ENCODE measurements around the gene TRAF7. TPM values are rescaled to one million over a fixed set of nuclear protein-coding genes. Genes with fewer than 3 reads are reported as not detected.
A peak's percentile ranks its signal among the peaks of the same experiment; 100 is the strongest.
"Not testable (repeated sequence)": the region's sequence is repeated elsewhere in the genome, so short reads cannot be mapped to it uniquely, and the experiment has no call there.

The TRAF7 gene
- 60.8 and 63.9 TPM in 2 replicates for total RNA-seq

- peak; percentile 100 for DNase-seq (ENCODE audit: low read depth in 2 of 2)
These were observed at the start of gene TRAF7 for GRCh38 chr16:2155091-2155950. TRAF7 (plus strand) TSS chr16:2155782; CDS start chr16:2163921, 8,139 bp downstream.

DNA sequence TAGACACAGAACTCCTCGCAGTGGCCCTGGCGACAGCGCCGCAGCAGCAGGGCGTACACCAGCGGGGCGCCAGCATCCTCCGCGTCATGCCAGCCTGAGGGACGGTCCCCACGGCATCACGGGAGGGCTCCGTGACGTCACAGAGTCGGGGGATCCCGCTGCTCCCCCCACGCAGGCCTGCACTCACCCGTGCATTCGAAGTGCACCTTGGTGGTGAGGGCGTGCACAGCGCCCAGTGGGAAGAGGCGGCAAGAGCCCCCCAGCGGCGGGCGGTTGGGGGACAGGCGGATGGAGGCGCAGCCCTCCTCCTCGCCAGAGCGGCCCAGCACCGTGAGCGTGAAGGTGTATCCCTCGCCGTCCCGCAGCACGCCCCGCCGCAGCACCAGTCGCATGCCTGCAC is 49.4 kb upstream of the TRAF7 start:
- not testable (repeated sequence) for DNase-seq (ENCODE audit: low read depth in 2 of 2)

GRCh38 chr16:2107121-2107790 is 48.3 kb upstream of the TRAF7 start:
- DNase-seq (ENCODE audit: low read depth in 2 of 2) = not testable (repeated sequence)

GRCh38 chr16:2107791-2108125 is 47.8 kb upstream of the TRAF7 start:
- not testable (repeated sequence) for DNase-seq (ENCODE audit: low read depth in 2 of 2)

GRCh38 chr16:2108446-2109270 is 46.9 kb upstream of the TRAF7 start:
- not testable (repeated sequence) for DNase-seq (ENCODE audit: low read depth in 2 of 2)

GRCh38 chr16:2109271-2109580 is 46.4 kb upstream of the TRAF7 start:
- DNase-seq (ENCODE audit: low read depth in 2 of 2) = not testable (repeated sequence)

DNA sequence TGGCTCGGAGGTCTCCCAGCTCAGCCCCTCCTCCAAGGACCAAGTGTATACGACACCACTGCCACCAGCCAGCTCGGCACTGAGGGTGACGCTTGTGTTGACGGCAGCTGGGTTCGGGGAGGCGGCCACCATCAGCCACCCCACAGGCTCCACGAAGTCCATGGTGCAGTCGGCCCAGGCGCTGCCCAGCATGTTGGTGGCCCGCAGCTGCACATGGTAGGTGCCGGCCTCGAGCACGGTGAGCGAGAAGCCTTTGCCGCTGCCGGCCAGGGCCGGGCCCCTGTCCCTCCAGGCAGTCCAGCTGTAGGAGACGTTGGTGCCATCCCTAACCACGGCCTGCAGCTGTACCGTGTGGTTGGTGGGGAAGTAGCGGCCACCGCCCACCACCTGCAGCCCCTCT is 45.7 kb upstream of the TRAF7 start:
- not testable (repeated sequence) for DNase-seq (ENCODE audit: low read depth in 2 of 2)

DNA sequence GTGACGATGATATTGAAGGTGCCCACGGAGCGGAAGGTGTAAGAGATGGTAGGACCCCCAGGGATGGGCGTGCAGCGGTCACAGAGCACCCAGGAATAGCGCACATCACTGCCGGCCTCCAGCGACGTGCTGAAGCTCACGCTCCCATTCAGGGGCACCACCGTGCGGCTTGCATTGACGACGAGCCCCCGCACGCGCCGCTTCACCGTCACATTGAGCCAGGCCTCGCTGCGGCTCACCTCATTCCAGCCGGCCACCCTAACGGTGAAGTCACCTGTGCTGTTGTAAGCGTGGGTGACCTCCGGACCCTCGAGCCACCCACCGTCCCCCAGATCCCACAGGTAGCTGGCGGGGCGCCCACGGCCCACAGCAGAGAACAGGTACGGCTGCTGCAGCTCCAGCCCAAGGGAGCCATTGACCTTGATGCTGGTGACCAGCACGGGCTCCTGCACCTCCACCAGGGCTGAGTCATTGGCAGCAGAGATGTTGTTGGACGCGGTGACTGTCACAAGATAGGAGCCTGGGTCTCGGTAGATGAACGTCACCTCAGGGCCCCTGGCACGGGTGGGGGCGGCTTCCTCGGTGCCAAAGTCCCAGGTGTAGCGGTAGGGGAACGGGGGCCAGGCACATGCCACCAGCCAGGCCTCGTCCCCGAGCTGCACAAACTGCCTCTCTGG is 45.1 kb upstream of the TRAF7 start:
- DNase-seq (ENCODE audit: low read depth in 2 of 2) = not testable (repeated sequence)

- not testable (repeated sequence) for DNase-seq (ENCODE audit: low read depth in 2 of 2)
These were observed 44.6 kb upstream of the TRAF7 start for GRCh38 chr16:2111009-2111353.

GRCh38 chr16:2111412-2112335 is 43.9 kb upstream of the TRAF7 start:
- DNase-seq (ENCODE audit: low read depth in 2 of 2) = not testable (repeated sequence)

- not testable (repeated sequence) for DNase-seq (ENCODE audit: low read depth in 2 of 2)
These were observed 43.0 kb upstream of the TRAF7 start for GRCh38 chr16:2112539-2113106.

- not testable (repeated sequence) for DNase-seq (ENCODE audit: low read depth in 2 of 2)
These were observed 41.4 kb upstream of the TRAF7 start for GRCh38 chr16:2114225-2114624.

GRCh38 chr16:2114885-2115590 is 40.5 kb upstream of the TRAF7 start:
- DNase-seq (ENCODE audit: low read depth in 2 of 2) = not testable (repeated sequence)

DNA sequence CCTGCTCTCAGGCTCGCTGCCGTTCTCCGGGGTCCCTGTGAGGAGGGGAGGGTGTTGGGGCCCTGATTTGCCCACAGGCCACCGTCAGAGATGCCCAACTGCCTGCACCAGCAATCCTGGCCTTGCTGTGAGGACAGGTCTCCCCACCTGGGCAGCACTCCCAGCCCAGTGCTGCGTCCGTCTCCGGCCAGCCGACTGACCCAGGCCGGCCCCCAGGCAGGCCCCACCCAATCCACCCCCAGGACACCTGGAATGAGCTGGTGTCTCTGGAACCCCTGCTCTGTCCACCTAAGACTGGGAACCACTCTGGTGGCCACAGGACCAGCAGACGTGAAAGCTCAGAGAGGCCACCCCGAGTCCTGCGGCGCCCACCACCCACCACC is 40.0 kb upstream of the TRAF7 start:
- DNase-seq (ENCODE audit: low read depth in 2 of 2) = no peak

DNA sequence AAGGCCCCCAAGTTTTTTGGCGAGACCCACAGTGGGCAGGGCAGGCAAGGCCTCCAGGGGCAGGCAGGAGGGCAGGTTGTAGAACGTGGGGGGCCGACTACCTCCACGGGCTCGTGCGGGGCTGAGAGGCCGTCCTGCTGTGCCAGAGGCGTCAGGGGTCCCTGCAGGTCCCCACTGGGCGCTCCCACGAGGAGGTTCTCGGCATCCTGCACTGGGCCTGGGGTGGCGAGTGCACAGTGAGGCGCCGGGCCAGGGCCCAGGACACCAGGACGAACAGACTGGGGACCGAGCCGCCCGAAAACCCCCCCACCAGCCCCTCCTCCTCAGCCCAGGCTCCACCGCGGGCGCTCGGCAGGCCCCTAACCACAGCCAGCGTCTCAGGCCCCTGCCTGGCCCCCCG is 39.2 kb upstream of the TRAF7 start:
- not testable (repeated sequence) for DNase-seq (ENCODE audit: low read depth in 2 of 2)

DNA sequence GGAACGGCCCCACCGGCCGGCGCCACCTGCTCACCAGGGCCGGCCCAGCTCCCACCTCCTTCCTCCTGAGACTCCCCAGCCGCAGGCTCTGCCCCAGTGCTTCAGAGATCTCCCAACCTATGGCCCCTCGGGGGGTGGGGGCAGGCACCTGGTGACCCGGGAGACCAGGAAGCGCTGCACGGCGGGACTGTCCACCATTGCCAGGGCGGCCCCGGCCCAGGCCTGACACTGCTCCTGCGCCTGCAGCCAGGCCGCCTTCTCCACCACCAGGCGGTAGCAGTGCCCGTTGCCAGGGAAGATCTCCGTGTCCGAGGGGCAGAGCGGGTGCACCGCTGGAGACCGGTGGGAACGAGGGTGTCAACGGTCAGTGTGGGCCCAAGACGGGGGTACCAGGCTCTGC is 38.2 kb upstream of the TRAF7 start:
- DNase-seq (ENCODE audit: low read depth in 2 of 2) = not testable (repeated sequence)

DNA sequence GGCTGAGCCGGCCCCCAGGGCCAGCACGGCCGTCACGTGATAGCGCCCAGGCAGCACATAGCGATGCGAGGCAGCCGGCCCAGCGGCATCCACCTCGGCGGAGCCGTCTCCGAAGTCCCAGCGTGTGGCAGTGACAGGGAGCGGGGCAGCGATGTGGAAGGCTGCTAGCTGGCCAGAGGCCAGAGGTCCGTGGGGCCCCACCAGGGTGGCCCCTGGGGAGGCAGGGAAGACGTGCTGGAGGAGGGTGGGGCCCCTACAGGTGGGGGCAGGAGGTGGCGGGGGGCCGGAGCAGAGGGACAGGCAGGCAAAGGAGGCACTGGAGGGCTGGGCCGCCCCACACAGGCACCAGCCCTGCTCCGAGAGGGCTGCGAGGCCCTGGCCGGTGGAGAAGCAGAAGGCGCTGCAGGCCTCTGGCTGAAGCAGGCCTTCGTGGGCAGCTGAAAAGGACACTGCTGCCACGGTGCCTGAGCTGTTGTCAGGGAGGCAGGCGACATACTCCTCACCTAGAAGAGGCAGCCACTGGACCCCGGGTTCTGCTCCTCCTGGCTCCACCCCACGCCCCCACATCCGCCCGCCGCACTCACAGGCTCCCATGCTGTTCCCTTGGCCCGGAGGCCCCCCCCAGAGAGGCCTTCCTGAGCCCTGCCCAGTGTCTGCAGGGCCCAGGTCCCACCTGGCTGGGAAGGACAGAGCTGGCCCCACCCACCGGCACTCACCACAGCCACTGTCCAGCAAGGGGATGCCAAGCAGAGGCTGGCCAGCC is 37.4 kb upstream of the TRAF7 start:
- DNase-seq (ENCODE audit: low read depth in 2 of 2) = not testable (repeated sequence)

GRCh38 chr16:2121325-2121724 is 34.3 kb upstream of the TRAF7 start:
- DNase-seq (ENCODE audit: low read depth in 2 of 2) = peak; percentile 70 to 71

DNA sequence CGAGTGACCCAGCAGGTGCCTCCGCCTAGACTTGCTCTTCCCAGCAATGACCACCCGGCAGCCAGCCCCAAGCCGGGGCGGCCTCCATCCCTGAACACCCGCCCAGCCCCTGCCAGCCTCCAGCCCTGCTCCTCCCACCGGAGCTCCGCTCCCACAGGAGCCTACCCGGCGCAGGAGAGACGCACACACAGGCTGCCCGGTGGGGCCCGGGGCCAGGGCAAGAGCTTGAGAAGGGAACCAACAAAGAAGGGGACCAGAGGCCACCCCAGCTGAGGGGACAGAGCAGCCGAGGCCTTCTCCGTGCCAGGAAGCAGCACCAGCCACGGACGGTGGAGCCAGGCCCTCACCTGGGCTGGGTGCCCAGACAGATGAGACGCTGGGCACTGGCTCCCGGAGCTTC is 33.7 kb upstream of the TRAF7 start:
- no peak for DNase-seq (ENCODE audit: low read depth in 2 of 2)

Measured in lung microvascular endothelial cell (primary cell).